Breast epithelium (tissue), 3 donors: ENCODE data around the gene MRPL11.

ENCODE experiments used
- CTCF ChIP-seq, 3 donors: fragments of 450-650 bp; IDR thresholded peaks; one replicate each; pipeline ENCODE4 v1.5.1; 2016 to 2017; ENCODE audit warnings: antibody characterized with exemption in 3 of 3, mild to moderate bottlenecking in 3 of 3, moderate library complexity in 3 of 3
- POLR2A ChIP-seq: fragments of 450-650 bp; IDR thresholded peaks from one replicate; pipeline ENCODE4 v1.6.1; 2016; ENCODE audit warnings: antibody characterized with exemption, mild to moderate bottlenecking, moderate library complexity
- POLR2AphosphoS5 ChIP-seq, 3 donors: sonication (generic); formaldehyde crosslinking; IDR thresholded peaks; one replicate each; pipeline ENCODE4 v1.6.1; 2017; ENCODE audit warnings: antibody characterized with exemption in 3 of 3

- TF ChIP-seq CTCF (IDR thresholded peaks at IDR 0.05) = no peak
- TF ChIP-seq POLR2A = no peak
- no peak for TF ChIP-seq POLR2AphosphoS5 (IDR thresholded peaks at IDR 0.05)
Observed at GRCh38 chr11:66454247-66454646, 15.6 kb upstream of the MRPL11 start.
